ENCODE data around the gene GTF3C4. TPM values are rescaled to one million over a fixed set of nuclear protein-coding genes. Genes with fewer than 3 reads are reported as not detected.

The GTF3C4 gene, protein sequence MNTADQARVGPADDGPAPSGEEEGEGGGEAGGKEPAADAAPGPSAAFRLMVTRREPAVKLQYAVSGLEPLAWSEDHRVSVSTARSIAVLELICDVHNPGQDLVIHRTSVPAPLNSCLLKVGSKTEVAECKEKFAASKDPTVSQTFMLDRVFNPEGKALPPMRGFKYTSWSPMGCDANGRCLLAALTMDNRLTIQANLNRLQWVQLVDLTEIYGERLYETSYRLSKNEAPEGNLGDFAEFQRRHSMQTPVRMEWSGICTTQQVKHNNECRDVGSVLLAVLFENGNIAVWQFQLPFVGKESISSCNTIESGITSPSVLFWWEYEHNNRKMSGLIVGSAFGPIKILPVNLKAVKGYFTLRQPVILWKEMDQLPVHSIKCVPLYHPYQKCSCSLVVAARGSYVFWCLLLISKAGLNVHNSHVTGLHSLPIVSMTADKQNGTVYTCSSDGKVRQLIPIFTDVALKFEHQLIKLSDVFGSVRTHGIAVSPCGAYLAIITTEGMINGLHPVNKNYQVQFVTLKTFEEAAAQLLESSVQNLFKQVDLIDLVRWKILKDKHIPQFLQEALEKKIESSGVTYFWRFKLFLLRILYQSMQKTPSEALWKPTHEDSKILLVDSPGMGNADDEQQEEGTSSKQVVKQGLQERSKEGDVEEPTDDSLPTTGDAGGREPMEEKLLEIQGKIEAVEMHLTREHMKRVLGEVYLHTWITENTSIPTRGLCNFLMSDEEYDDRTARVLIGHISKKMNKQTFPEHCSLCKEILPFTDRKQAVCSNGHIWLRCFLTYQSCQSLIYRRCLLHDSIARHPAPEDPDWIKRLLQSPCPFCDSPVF
- total RNA-seq = 41.7 and 41.9 TPM in 2 replicates
- long read RNA-seq, full-length matches to known transcripts = 1 of 29 reads
- long read RNA-seq, partial matches to known transcripts = 18 of 29 reads
- long read RNA-seq, other reads (novel, unspliced or antisense) = 10 of 29 reads

DNA sequence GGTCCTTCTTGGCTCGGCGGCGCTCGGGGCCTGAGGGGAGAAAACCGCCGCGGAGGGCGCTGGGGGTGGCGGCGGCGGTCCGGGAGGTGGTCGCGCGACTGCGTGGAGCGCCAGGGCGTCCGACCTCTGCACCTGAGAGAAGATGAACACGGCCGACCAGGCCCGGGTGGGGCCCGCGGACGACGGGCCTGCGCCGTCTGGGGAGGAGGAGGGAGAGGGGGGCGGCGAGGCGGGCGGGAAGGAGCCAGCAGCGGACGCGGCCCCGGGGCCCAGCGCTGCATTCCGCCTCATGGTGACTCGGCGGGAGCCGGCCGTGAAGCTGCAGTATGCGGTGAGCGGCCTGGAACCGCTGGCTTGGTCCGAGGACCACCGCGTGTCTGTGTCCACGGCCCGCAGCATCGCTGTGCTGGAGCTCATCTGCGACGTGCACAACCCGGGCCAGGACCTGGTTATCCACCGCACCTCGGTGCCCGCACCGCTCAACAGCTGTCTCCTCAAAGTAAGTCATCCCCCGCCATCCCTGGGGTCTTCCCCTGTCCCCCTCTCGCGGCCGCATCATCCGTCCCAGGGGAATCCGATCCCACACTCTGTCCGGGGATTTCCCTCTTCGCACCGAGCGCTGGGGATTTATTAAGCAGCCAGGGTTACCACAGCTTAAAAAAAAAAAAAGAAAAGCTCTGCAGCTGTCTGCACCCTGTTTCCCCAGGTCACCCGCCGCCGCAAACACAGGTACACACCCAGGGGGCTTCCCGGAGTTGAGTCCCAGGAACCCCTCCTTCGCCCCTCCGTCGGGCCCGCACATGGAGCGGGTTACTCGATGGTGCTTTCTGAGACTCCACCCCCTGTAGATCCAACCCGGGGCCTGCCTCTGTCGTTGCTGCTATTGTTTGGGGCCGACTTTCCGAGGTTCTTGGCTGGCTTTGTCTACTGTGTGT, at the start of gene GTF3C4:
Gene GTF3C4 (plus strand): TSS at position 8 of the 935 bp plus-strand sequence. CDS start 135 bp downstream, at position 143.
- TF ChIP-seq, protein P1, sequence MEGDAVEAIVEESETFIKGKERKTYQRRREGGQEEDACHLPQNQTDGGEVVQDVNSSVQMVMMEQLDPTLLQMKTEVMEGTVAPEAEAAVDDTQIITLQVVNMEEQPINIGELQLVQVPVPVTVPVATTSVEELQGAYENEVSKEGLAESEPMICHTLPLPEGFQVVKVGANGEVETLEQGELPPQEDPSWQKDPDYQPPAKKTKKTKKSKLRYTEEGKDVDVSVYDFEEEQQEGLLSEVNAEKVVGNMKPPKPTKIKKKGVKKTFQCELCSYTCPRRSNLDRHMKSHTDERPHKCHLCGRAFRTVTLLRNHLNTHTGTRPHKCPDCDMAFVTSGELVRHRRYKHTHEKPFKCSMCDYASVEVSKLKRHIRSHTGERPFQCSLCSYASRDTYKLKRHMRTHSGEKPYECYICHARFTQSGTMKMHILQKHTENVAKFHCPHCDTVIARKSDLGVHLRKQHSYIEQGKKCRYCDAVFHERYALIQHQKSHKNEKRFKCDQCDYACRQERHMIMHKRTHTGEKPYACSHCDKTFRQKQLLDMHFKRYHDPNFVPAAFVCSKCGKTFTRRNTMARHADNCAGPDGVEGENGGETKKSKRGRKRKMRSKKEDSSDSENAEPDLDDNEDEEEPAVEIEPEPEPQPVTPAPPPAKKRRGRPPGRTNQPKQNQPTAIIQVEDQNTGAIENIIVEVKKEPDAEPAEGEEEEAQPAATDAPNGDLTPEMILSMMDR (conservative IDR thresholded peaks at IDR 0.05) = no peak
- DNase-seq (ENCODE audit: low read depth, low spot score) = peak; percentile 41
- peaks cover 10% of the 10 kb centered on the region for H3K36me3 Mint-ChIP-seq (ENCODE audit: low read depth)
- no peaks in the 10 kb centered on the region for H3K27me3 Mint-ChIP-seq (ENCODE audit: low read depth)
- no peaks in the 10 kb centered on the region for H3K9me3 Mint-ChIP-seq
- H3K4me3 Mint-ChIP-seq = peak within 1 kb of the TSS; percentile 93
- peaks cover 42% of the 10 kb centered on the region for H3K4me1 Mint-ChIP-seq
- peak within 1 kb of the TSS; percentile 96 for H3K27ac Mint-ChIP-seq (ENCODE audit: unreplicated experiment)

DNA sequence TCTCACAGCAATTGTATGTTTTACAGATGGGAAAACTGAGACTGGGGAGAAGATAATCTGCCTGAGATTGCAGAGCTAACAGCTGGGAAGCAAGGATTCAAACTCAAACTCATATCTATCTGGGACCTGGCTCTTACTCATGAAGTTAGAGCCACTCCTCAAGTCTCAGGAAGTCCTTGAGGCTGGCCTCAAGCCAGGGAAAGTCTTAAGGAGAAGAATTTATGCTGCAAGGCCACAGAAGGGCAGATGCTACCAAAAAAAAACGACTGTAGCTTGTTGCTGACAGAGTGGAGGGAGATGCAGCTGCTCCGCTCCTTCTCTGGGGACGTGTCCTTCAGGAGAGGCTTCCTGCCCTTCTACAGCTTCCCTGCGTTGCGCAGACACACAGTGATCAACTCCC, 48.1 kb upstream of the GTF3C4 start:
- peaks cover 10% of the 10 kb centered on the region for H3K36me3 Mint-ChIP-seq (ENCODE audit: low read depth)
- no peak overlapping the region for H3K27ac Mint-ChIP-seq (ENCODE audit: unreplicated experiment)
- no peaks in the 10 kb centered on the region for H3K27me3 Mint-ChIP-seq (ENCODE audit: low read depth)
- no peaks in the 10 kb centered on the region for H3K4me1 Mint-ChIP-seq
- TF ChIP-seq, protein P1 (conservative IDR thresholded peaks at IDR 0.05) = no peak
- no peak for DNase-seq (ENCODE audit: low read depth, low spot score)
- no peak overlapping the region for H3K4me3 Mint-ChIP-seq
- H3K9me3 Mint-ChIP-seq = no peaks in the 10 kb centered on the region

DNA sequence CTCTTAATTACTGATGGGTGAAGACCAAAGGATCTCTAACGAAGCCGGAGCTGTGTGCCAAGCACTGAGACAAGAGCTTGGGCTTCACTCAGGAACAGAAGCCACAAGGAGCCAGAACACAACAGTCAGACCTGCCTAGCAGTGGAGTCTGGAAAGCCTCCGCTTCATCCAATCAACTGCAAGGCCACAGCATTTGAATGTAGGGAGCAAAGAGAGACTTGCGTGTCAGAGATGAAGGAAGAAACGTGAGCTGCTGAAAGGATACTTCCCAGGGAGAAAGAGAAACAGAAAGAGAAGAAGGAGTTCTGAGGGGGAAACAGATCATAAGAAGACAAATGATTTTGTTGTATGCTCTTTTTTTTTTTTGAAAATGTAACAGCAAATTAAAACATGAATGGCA, 44.0 kb upstream of the GTF3C4 start:
- no peak for DNase-seq (ENCODE audit: low read depth, low spot score)
- TF ChIP-seq, protein P1 (conservative IDR thresholded peaks at IDR 0.05) = no peak
- no peak overlapping the region for H3K27ac Mint-ChIP-seq (ENCODE audit: unreplicated experiment)
- no peak overlapping the region for H3K4me3 Mint-ChIP-seq
- peaks cover 3% of the 10 kb centered on the region for H3K36me3 Mint-ChIP-seq (ENCODE audit: low read depth)
- no peaks in the 10 kb centered on the region for H3K27me3 Mint-ChIP-seq (ENCODE audit: low read depth)
- H3K4me1 Mint-ChIP-seq = no peaks in the 10 kb centered on the region
- H3K9me3 Mint-ChIP-seq = no peaks in the 10 kb centered on the region

GRCh38 chr9:132627106-132627505, 43.2 kb upstream of the GTF3C4 start:
- Mint-ChIP-seq H3K27ac (ENCODE audit: unreplicated experiment) (no peak overlapping the region), H3K27me3 (ENCODE audit: low read depth) (no peaks in the 10 kb centered on the region), H3K9me3 (no peaks in the 10 kb centered on the region), H3K36me3 (ENCODE audit: low read depth) (peaks cover 3% of the 10 kb centered on the region), H3K4me3 (no peak overlapping the region), H3K4me1 (no peaks in the 10 kb centered on the region)
- TF ChIP-seq, protein P1 (conservative IDR thresholded peaks at IDR 0.05) = no peak
- DNase-seq (ENCODE audit: low read depth, low spot score) = no peak

GRCh38 chr9:132627594-132627993, 42.7 kb upstream of the GTF3C4 start:
- Mint-ChIP-seq H3K4me1 (no peaks in the 10 kb centered on the region), H3K27me3 (ENCODE audit: low read depth) (no peaks in the 10 kb centered on the region), H3K36me3 (ENCODE audit: low read depth) (peaks cover 3% of the 10 kb centered on the region), H3K9me3 (no peaks in the 10 kb centered on the region), H3K4me3 (no peak overlapping the region), H3K27ac (ENCODE audit: unreplicated experiment) (no peak overlapping the region)
- TF ChIP-seq, protein P1 (conservative IDR thresholded peaks at IDR 0.05) = no peak
- no peak for DNase-seq (ENCODE audit: low read depth, low spot score)
